CD4-positive, alpha-beta T cell (primary cell): ENCODE data around the gene ELMO1. TPM values are rescaled to one million over a fixed set of nuclear protein-coding genes. Genes with fewer than 3 reads are reported as not detected.

Experiments used
- ATAC-seq: fragments of 200-7000 bp; cut with Tn5 transposase; one replicate; pipeline ENCODE4 v1.10.0; 2022; ENCODE audit warnings: mild to moderate bottlenecking; ENCODE audit not compliant: poor library complexity
- CTCF ChIA-PET: fragments of 350-600 bp; sonication (Branson Sonifier 250); formaldehyde crosslinking; loops from one replicate; lab custom pipeline; 2021; ENCODE audit warnings: antibody characterized with exemption, inconsistent platforms; lab: Charles Lee
- POLR2A ChIA-PET: fragments of 350-600 bp; sonication (Branson Sonifier 250); formaldehyde crosslinking; loops from one replicate; lab custom pipeline; 2021; ENCODE audit warnings: antibody characterized with exemption, inconsistent platforms; lab: Charles Lee
- DNase-seq, 14 experiments: peaks; one replicate each; pipeline ENCODE4 v3.0.0-alpha.2; 2013 to 2020; ENCODE audit warnings: mixed read lengths in 2 of 14
- H3K27ac ChIP-seq, 2 donors: one replicate each; pipeline versions ENCODE4 v1.5.1 to v1.7.0; 2013; ENCODE audit warnings: low read length in 2 of 2, low read depth in 1 of 2, mild to moderate bottlenecking in 1 of 2
- H3K27me3 ChIP-seq, 2 experiments: 1 replicate in 1 of 2; 2 replicates in 1 of 2; pipeline versions ENCODE4 v1.6.1 to v1.7.0; 2013; ENCODE audit warnings: low read length in 2 of 2, control low read depth in 1 of 2, mild to moderate bottlenecking in 1 of 2, moderate library complexity in 1 of 2; ENCODE audit not compliant: insufficient read depth in 2 of 2, control insufficient read depth in 1 of 2
- H3K36me3 ChIP-seq: one replicate; pipeline ENCODE4 v1.6.1; 2013; ENCODE audit warnings: low read length, control low read depth; ENCODE audit not compliant: insufficient read depth
- H3K4me1 ChIP-seq: one replicate; pipeline ENCODE4 v1.6.1; 2013; ENCODE audit warnings: low read length, control low read depth; ENCODE audit not compliant: insufficient read depth
- H3K4me3 ChIP-seq: one replicate; pipeline ENCODE4 v1.5.1; 2013; ENCODE audit warnings: mild to moderate bottlenecking, low read length, moderate library complexity
- H3K9me3 ChIP-seq, 2 experiments: 1 replicate in 1 of 2; 2 replicates in 1 of 2; pipeline versions ENCODE4 v1.6.1 to v1.7.0; 2013; ENCODE audit warnings: low read length in 2 of 2, mild to moderate bottlenecking in 2 of 2, control low read depth in 1 of 2, moderate library complexity in 1 of 2; ENCODE audit not compliant: control insufficient read depth in 1 of 2, insufficient read depth in 1 of 2
- H3K27ac Mint-ChIP-seq: one replicate; pipeline ENCODE4 v1.8.0; 2020; ENCODE audit warnings: mixed read lengths
- H3K27me3 Mint-ChIP-seq: one replicate; pipeline ENCODE4 v1.8.0; 2021; ENCODE audit warnings: mixed read lengths
- H3K36me3 Mint-ChIP-seq: one replicate; pipeline ENCODE4 v1.8.0; 2021; ENCODE audit warnings: low read depth, mixed read lengths
- H3K4me1 Mint-ChIP-seq: one replicate; pipeline ENCODE4 v1.8.0; 2021; ENCODE audit warnings: low read depth, mixed read lengths
- H3K4me3 Mint-ChIP-seq: one replicate; pipeline ENCODE4 v1.8.0; 2020; ENCODE audit warnings: mild to moderate bottlenecking, mixed read lengths
- H3K9me3 Mint-ChIP-seq: one replicate; pipeline ENCODE4 v1.8.0; 2020; ENCODE audit warnings: mixed read lengths
- CTCF ChIP-seq: fragments of 200-600 bp; IDR thresholded peaks from one replicate; pipeline ENCODE4 v1.8.0; 2022; ENCODE audit warnings: antibody characterized with exemption, mild to moderate bottlenecking
- intact Hi-C, 2 experiments: fragments of 100-400 bp; cut with DNase I in 1 of 2; cut with micrococcal nuclease in 1 of 2; formaldehyde crosslinking; loops; one replicate each; pipeline versions ENCODE4 v1.15.1 to v1.9.0; 2023 to 2025; cut with DNase I, micrococcal nuclease
- total RNA-seq, 174 experiments: library from RNA in 2 of 174; stranded (reverse) in 2 of 174; gene quantifications; one replicate each; pipeline ENCODE4 v1.2.3 and lab custom pipeline; 2021 to 2026

Gene ELMO1
- total RNA-seq, 2 experiments from 2014 or later, result 117 to 120 TPM

DNA sequence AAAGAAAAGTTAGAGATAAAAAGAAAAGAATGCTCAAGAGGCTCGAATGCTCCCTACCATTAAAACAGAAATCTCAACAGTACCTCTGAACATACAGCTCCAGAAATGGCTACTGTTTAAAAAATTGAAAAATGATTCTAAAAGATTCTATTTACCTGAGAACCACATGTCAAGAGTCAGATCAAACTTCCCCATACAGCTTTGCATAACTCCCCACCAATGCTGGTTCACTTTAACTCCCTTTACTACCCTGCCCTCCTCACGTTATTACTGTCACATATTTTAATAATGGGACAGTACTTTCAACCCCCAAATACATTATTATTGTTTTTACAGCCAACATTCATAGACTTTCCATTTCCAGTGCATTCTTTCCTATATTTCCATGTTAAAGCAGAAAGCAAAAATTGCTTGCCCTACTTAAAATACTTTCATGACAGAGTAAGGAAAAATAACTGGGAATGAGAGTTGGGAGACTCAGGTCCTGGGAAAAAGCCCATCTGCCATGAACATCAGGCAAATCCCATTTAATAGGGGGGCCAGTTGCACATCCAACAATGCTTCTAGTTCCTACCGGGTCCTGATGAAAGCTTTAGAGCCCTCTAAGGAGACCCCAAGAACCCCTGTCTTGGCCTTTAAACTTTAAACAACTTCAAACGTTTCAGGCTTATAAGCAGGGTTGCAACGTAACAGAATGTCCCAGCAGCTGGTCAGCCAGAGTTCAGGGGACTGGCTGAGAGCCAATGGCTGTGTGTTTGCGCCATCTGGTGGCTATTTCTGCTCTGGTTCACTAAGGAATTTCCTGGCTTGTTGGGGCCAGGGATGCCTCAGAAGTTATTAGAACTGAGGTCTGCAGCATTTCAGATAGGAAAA, 247.4 kb downstream of the ELMO1 start:
- ChIA-PET CTCF (interaction anchor here (0.6 to 2.2 kb wide), 6 partner anchors 8 to 882 kb away, joined by 3 to 10 read pairs (median 5); no protein-coding TSS in a partner anchor), POLR2A (no interaction called here)
- Mint-ChIP-seq H3K4me3 (no peak overlapping the region), H3K27ac (peak overlapping the region; percentile 3), H3K36me3 (peaks cover 70% of the 10 kb centered on the region), H3K9me3 (no peaks in the 10 kb centered on the region), H3K4me1 (peaks cover 8% of the 10 kb centered on the region), H3K27me3 (no peaks in the 10 kb centered on the region)
- Histone ChIP-seq H3K27ac (no peak overlapping the region), H3K4me3 (no peak overlapping the region), H3K27me3 (no peaks in the 10 kb centered on the region), H3K9me3 (no peaks in the 10 kb centered on the region), H3K4me1 (no peaks in the 10 kb centered on the region), H3K36me3 (peaks cover 45% of the 10 kb centered on the region)
- DNase-seq (peak in 12 of 14 experiments; percentile 8 to 67 (median 34)), ATAC-seq (no peak)
- intact Hi-C loops, result loop anchor here in 1 of 2 experiments (5.0 kb wide), 1 partner anchor 714 kb away; no protein-coding TSS in a partner anchor
- TF ChIP-seq CTCF, result peak; percentile 53

- H3K27ac Mint-ChIP-seq, result peak overlapping the region; percentile 3
These were observed 249.7 kb downstream of the ELMO1 start for GRCh38 chr7:37198906-37199485.

More at GRCh38 chr7:37198906-37199485, 249.7 kb downstream of the ELMO1 start:
- no peaks in the 10 kb centered on the region for H3K4me1 ChIP-seq
- intact Hi-C loops, result loop anchor here in 1 of 2 experiments (1.0 to 5.0 kb wide), 2 partner anchors 517 to 712 kb away; no protein-coding TSS in a partner anchor
- no peaks in the 10 kb centered on the region for H3K9me3 ChIP-seq
- ChIA-PET POLR2A (no interaction called here), CTCF (interaction anchor here (0.6 to 1.8 kb wide), 9 partner anchors 16 to 832 kb away, joined by 3 to 9 read pairs (median 3); a partner anchor contains a TSS)
- no peaks in the 10 kb centered on the region for H3K27me3 Mint-ChIP-seq
- peaks cover 17% of the 10 kb centered on the region for H3K4me1 Mint-ChIP-seq
- DNase-seq (peak; percentile 59 to 84 (median 68)), ATAC-seq (peak; percentile 78)
- H3K9me3 Mint-ChIP-seq, result no peaks in the 10 kb centered on the region
- peaks cover 49% of the 10 kb centered on the region for H3K36me3 ChIP-seq
- peaks cover 70% of the 10 kb centered on the region for H3K36me3 Mint-ChIP-seq
- H3K4me3 ChIP-seq, result no peak overlapping the region
- no peak overlapping the region for H3K27ac ChIP-seq
- TF ChIP-seq CTCF, result peak; percentile 87
- H3K4me3 Mint-ChIP-seq, result no peak overlapping the region
- H3K27me3 ChIP-seq, result no peaks in the 10 kb centered on the region
